DMS153 treated with DMSO at 0.1 percent for 48 hours (cell line): ENCODE data around the gene CCDC138.
A peak's percentile ranks its signal among the peaks of the same experiment; 100 is the strongest.

ENCODE experiments used
- DNase-seq: peaks from one replicate; lab custom pipeline; 2025; ENCODE audit not compliant: unreplicated experiment; lab: John Stamatoyannopoulos, UW

CCDC138 gene

DNA sequence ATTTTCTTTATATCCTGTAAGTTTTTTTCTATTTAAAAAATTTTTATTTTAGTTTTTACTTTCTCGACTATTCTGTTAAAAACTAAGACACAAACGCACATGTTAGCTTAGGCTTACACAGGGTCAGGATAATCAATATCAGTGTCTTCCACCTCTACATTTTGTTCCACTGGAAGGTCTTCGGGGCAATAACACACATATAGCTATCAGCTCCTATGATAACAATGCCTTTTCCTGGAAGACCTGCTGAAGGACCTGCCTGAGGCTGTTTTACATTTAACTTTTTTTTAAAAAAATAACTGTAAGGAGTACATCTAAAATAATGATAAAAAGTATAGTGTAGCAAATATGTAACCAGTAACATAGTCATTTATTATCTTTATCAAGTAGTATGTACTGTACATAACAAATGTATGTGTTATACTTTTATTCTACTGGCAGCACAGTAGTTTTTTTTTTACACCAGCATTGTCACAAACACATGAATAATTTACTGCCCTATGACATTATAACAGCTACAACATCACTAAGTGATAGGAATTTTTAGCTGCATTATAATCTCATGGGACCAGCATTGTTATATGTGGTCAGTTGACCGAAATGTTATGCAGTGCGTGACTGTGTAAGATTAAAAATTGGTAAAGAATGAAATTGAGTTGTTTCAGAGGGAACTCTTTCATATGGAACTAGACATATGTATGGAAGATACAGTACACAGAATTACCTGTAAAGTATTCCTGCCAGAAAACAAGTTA is 37.9 kb downstream of the CCDC138 start:
- no peak for DNase-seq

- DNase-seq = no peak
Observed at GRCh38 chr2:108825254-108825653, 38.7 kb downstream of the CCDC138 start.

DNA sequence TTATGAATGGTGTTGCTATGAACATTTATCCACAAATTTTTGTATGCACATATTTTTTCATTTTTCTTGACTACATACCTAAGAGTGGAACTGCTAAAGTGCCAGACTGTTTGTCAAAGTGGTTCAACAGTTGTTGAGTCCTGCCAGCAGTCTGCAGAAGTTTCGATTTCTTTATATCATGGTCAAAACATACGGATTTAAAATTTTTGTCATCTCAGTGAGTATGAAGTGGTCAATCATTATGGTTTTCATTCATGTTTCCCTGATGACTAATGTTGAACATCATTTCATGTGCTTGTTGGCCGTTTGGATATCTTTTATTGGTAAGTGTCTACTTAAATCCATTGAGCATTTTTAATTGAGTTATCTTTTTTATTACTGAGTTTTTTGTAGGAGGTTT is 39.2 kb downstream of the CCDC138 start:
- no peak for DNase-seq

DNA sequence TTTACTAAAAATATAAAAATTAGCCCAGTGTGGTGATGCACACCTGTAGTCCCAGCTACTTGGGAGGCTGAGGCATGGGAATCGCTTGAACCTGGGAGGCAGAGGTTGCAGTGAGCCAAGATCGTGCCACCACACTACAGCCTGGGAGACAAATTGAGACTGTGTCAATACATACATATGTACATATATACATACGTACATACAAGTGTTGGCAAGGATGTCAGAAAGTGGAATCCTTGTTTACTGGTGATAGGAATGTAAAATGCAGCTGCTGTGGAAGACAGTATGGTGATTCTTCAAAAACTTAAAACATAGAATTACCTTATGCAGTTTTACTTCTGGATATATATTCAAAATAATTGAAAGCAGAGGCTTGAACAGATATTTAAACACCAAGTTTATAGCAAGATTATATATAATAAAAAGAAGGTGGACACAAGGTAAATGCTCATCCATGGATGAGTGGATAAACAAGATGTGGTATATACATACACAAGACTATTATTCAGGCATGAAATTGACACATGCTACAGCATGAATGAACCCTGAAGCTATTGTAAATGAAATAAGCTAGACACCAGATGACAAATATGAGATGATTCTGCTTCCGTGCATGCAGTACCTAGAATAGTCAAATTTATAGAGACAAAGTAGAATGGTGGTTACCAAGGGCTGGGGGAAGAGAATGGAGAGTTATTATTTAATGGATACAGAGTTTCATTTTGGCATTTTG is 43.2 kb downstream of the CCDC138 start:
- no peak for DNase-seq

DNA sequence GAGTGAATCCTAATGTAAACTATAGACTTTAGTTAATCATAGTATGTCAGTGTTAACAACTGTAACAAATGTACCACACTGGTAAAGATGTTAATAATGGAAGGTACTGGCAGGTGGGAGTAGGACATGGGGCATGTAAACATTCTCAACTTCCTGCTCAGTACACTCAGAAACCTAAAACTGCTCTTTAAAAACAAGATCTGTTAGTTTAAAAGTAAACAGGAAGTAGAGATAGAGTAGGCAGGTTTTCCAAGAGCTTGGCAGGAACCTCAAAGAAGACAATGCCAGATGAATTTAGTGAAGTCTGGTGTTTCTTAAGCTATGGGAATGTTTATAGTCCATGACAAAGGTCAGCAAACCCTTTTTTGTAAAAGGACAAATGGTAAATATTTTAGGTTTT is 46.6 kb downstream of the CCDC138 start:
- DNase-seq = no peak

GRCh38 chr2:108834620-108835019 is 48.0 kb downstream of the CCDC138 start:
- DNase-seq = no peak

DNA sequence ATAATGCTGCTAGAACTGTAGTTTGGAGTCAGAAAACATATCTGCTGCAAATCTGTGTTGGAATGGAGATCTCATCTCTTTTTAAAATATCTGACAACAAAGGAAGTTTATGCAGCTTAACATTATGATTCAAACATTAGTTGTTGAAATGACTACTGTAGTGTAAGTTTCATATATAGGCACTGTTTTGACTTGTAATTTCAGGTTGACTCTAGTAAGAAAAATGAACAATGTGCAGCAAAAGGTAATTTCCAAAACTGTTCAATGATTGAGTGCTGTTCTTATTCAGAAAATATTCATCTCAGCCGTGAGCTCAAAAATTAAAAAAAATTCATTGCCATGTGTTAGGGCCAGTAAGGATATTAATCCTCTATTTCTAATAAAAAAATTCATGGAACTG is 48.5 kb downstream of the CCDC138 start:
- DNase-seq = no peak

GRCh38 chr2:108837198-108837597 is 50.6 kb downstream of the CCDC138 start:
- no peak for DNase-seq

GRCh38 chr2:108841506-108841905 is 54.9 kb downstream of the CCDC138 start:
- no peak for DNase-seq

DNA sequence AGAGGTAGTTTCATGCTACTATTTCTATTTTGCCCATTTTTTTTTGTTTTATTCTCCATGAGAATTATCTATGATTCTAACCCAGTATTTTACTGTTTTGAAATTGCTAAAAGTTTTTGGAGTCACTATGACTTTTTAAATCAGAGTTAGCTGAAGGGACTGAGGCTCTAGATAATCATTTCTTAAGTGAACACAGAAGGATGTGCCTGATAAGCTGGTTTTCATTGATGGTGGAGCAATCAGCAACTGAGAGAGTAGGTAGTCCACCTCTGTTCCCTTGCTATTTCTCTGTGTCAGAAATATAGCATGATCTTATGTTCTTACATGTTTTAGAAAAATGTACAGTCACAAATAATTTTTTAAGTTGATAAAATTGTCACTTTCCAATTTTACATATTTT is 59.4 kb downstream of the CCDC138 start:
- no peak for DNase-seq

DNA sequence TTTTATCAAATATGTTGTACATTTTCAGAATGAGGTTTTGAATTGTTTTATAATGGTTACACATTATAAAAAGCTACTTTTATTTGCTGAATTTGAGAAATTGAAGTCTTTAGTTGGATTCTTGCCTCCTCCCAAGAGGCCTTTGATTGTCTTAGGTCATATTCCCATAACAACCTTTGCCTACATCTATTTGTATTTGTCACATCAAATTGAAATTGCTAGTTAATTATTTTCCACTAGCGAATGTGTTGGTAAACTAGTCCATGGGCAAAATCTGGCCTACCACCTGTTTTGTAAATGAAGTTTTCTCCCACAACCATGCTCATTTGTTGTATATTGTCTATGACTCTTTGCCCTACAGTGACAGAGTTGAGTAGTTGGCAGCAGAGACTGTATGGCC is 60.4 kb downstream of the CCDC138 start:
- DNase-seq = no peak

DNA sequence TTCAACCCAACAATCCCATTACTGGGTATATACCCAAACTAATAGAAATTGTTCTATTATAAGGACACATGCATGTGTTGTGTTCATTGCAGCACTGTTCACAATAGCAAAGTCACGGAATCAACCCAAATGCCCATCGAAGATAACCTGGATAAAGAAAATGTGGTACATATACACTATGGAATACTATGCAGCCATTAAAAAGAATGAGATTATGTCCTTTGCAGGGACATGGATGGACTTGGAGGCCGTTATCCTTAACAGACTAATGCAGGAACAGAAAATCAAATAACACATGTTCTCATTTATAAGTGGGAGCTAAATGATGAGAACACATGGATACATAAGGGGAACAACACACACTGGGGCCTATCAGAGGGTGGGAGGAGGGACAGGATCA is 65.8 kb downstream of the CCDC138 start:
- DNase-seq = no peak

DNA sequence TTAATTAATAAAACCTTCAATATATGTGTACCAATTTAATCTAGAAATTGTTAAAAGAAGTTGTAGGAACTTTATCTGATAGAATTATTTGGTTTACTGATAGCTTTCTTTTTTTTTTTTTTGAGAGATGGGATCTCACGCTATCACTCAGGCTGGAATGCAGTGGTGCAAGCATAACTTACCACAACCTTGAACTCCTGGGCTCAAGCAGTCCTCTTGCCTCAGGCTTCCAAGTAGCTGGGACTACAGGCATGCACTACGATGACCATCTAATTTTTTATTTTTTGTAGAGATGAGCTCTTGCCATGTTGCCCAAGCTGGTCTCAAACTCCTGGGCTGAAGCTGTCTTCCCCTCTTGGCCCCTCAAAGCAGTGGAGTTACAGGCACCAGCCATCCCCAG is 66.8 kb downstream of the CCDC138 start:
- no peak for DNase-seq

DNA sequence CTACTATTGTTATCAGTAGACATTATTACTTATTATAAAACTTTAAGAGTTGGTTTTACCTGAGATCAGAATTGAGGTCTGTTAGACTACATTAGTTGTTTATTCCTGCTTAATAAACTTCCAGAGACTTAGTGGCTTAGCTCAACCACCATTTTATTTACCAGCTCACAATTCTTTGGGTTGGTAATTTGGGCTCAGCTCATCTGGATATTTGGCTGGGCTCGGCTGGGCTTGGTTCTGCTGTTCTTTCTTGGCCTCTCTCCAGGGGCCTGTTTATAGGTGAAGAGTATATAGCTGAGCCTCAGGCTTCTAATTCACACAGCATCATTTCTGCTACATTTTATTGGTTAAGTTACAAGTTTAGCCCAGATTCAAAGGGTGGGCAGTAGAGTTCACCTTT is 67.9 kb downstream of the CCDC138 start:
- DNase-seq = no peak

GRCh38 chr2:108855194-108855593 is 68.6 kb downstream of the CCDC138 start:
- DNase-seq = peak; percentile 8

DNA sequence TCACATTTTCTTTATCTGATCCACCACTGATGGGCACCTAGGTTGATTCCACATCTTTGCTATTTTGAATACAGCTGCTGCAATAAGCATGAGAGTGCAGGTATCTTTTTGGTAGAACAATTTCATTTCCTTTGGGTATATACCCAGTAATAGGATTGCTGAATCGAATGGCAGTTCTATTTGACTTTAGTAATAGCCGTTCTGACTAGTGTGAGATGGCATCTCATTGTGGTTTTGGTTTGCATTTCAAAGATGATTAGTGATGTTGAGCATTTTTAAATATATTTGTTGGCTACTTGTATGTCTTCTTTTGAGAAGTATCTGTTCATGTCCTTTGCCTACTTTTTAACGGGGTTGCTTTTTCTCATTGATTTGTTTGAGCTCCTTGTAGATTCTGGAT is 72.3 kb downstream of the CCDC138 start:
- DNase-seq = no peak

- no peak for DNase-seq
Observed at GRCh38 chr2:108866041-108866440, 79.5 kb downstream of the CCDC138 start.

DNA sequence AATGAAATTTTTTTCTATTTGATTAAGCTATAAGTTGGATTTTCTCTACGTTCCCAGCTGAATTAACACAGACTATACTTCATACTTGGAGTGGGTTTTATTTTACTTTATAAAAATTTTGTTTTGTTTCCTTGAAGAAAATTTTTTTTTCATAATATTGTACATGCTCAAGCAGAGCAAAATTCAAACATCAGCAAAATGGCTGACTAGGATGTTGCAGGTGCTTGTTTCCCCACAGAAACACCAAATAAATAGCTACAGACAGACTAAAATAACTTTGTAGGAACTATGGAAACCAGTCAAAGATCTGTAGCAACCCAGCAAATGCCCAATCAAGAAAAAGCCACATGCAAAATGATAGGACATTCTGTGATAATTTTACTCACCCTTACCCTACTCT is 82.3 kb downstream of the CCDC138 start:
- DNase-seq = no peak

GRCh38 chr2:108869542-108869941 is 83.0 kb downstream of the CCDC138 start:
- DNase-seq = no peak

DNA sequence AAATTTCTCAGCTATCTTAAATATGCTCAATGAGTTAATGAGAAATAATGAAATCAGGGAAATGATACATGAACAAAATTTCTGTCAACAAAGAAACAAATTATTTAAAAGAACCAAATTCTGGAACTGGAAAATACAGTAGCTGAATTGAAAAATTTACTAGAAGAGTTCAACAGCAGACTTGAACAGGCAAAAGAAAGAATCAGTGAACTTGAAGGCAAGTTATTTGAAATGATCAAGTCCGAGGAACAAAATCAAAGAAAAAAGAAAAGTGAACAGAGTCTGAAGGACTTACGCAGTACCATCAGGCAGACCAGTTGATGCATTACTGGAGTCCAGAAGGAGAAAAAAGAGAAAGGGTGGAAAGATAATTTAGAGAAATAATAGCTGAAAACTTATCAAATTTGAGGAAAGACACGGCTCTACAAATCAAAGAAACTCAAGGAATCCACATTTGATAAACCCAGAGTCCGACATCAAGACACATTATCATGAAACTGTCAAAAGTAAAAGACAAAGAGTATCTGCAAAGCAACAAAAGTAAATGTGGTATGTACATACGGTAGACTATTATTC is 83.6 kb downstream of the CCDC138 start:
- no peak for DNase-seq

DNA sequence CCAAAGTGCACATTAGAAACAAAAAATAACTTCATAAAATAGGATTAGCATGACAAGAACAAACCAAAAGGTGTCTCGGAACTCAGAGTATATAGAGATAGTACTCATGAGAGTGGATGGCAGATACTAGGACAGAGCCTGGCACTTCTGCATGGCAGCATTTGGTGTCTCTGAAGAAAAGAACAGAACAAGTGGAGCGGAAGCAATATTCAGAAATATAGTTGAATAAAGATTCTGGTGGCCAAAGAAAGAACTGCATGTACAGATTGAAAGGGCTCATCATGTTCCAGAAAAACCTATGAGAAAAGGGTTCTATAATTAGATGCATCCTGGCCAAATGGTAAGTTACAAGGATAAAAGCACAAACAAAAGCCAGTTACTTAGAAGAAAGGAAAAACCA is 90.9 kb downstream of the CCDC138 start:
- no peak for DNase-seq

GRCh38 chr2:108878276-108878675 is 91.7 kb downstream of the CCDC138 start:
- DNase-seq = no peak
